ENCODE data around the gene CTNNBL1. TPM values are rescaled to one million over a fixed set of nuclear protein-coding genes. Genes with fewer than 3 reads are reported as not detected.

Gene CTNNBL1
- total RNA-seq, 2 donors from 2014 or later = 68.6 to 68.7 TPM

DNA sequence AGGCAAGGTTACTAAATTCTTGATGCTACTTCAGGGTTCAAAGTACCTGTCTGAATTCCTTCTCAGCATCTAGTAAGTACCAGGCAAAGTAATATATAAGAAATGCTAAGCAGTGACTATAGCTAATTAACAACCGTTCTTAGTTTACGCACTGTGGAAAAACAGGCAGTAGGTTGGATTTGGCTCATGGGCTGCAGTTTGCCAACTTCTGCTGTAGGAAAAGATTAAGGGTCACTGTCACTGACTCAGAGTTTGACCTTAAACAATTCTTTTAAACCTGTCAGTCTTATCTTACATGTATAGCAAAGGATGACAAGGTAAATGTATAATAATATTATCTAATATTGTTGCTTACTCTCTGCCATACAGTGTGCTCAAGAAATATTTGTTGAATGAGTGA, 42.3 kb downstream of the CTNNBL1 start:
- WGBS, 2 experiments (ENCODE audit: insufficient coverage in 1 of 2, insufficient read length in 1 of 2) = 98 to 100% methylated on average over 2 of the region's 2 CpGs
- no peak for DNase-seq
- H3K27ac Mint-ChIP-seq = no peak overlapping the region

DNA sequence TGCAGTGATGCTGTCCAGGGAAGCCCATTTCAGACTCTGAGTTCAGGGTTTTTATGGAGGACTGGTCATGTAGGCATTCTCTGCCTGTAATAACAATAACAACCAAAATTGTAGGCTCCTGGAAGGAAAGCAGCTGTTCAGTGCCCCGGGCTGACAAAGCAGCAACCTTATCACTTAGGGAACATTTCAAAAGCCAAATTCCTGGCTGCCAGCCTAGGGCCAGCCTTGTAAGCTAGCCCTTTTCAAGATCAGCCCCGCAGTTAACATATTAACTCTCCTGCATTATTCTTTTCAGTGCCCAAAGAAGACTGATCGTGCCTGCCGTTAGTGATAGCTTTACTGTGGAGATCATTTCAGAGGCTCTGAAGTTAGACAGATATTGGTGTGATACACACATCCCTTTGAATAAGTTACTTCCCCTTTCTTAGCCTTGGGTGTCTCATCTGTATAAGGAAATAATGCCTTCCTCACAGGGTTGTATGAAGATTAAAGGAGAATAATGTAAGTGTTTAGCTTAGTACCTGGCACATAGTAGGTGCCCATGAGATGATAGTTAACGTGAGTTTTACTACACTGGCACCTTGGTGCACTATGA, 44.1 kb downstream of the CTNNBL1 start:
- WGBS, 2 experiments (ENCODE audit: insufficient coverage in 1 of 2, insufficient read length in 1 of 2) = 94 to 98% methylated on average over 2 to 5 of the region's 5 CpGs
- H3K36me3 ChIP-seq (ENCODE audit: control insufficient read depth, insufficient read depth, low read length) = peaks cover 41% of the 10 kb centered on the region
- H3K27ac Mint-ChIP-seq = no peak overlapping the region
- H3K9ac ChIP-seq (ENCODE audit: extremely low read depth, low read length, poor library complexity, severe bottlenecking) = no peak overlapping the region
- no peak overlapping the region for H3K4me3 ChIP-seq (ENCODE audit: low read length)
- no peak overlapping the region for H3K27ac ChIP-seq (ENCODE audit: low read depth, low read length)
- TF ChIP-seq, protein P1, sequence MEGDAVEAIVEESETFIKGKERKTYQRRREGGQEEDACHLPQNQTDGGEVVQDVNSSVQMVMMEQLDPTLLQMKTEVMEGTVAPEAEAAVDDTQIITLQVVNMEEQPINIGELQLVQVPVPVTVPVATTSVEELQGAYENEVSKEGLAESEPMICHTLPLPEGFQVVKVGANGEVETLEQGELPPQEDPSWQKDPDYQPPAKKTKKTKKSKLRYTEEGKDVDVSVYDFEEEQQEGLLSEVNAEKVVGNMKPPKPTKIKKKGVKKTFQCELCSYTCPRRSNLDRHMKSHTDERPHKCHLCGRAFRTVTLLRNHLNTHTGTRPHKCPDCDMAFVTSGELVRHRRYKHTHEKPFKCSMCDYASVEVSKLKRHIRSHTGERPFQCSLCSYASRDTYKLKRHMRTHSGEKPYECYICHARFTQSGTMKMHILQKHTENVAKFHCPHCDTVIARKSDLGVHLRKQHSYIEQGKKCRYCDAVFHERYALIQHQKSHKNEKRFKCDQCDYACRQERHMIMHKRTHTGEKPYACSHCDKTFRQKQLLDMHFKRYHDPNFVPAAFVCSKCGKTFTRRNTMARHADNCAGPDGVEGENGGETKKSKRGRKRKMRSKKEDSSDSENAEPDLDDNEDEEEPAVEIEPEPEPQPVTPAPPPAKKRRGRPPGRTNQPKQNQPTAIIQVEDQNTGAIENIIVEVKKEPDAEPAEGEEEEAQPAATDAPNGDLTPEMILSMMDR (conservative IDR thresholded peaks at IDR 0.05) = no peak
- H3K27me3 ChIP-seq (ENCODE audit: control insufficient read depth, insufficient read depth, low read length, poor library complexity, severe bottlenecking) = no peaks in the 10 kb centered on the region
- H3K4me1 Mint-ChIP-seq = peaks cover 10% of the 10 kb centered on the region
- H3K36me3 Mint-ChIP-seq (ENCODE audit: low read depth) = peaks cover 34% of the 10 kb centered on the region
- H3K9me3 Mint-ChIP-seq = no peaks in the 10 kb centered on the region
- H3K4me1 ChIP-seq (ENCODE audit: control insufficient read depth, insufficient read depth, low read length) = no peaks in the 10 kb centered on the region
- no peaks in the 10 kb centered on the region for H3K27me3 Mint-ChIP-seq (ENCODE audit: insufficient read depth)
- H3K4me3 Mint-ChIP-seq = no peak overlapping the region
- DNase-seq = no peak
- peaks cover 10% of the 10 kb centered on the region for H3K9me3 ChIP-seq (ENCODE audit: control insufficient read depth, low read length)

More for the DNA sequence above, 42.3 kb downstream of the CTNNBL1 start:
- Mint-ChIP-seq H3K36me3 (ENCODE audit: low read depth) (peaks cover 40% of the 10 kb centered on the region), H3K4me1 (peaks cover 12% of the 10 kb centered on the region), H3K4me3 (no peak overlapping the region), H3K27me3 (ENCODE audit: insufficient read depth) (no peaks in the 10 kb centered on the region), H3K9me3 (no peaks in the 10 kb centered on the region)
- Histone ChIP-seq H3K4me3 (ENCODE audit: low read length) (no peak overlapping the region), H3K27ac (ENCODE audit: low read depth, low read length) (no peak overlapping the region), H3K27me3 (ENCODE audit: control insufficient read depth, insufficient read depth, low read length, poor library complexity, severe bottlenecking) (no peaks in the 10 kb centered on the region), H3K36me3 (ENCODE audit: control insufficient read depth, insufficient read depth, low read length) (peaks cover 44% of the 10 kb centered on the region), H3K9ac (ENCODE audit: extremely low read depth, low read length, poor library complexity, severe bottlenecking) (no peak overlapping the region), H3K9me3 (ENCODE audit: control insufficient read depth, low read length) (peaks cover 10% of the 10 kb centered on the region), H3K4me1 (ENCODE audit: control insufficient read depth, insufficient read depth, low read length) (no peaks in the 10 kb centered on the region)
- TF ChIP-seq, protein P1 (conservative IDR thresholded peaks at IDR 0.05) = no peak

DNA sequence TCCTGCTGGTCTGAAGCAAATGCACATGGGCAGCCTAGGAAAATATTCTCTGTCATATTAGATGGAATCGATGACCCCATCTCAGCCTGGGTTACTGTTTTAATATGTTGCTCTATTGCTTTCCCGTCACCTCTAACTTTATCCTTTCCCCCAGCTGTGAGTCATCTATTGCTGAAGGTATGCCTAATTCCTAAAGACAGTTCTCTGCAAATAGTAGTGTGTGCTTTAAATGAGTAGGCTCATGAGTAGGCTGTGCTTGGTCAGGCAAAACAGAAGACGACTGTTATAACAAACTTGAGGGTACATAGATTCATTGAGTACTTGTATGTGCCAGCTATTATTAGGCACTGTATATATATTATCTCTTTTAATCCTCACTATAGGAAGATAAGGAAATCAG, 47.2 kb downstream of the CTNNBL1 start:
- Mint-ChIP-seq H3K4me1 (peaks cover 16% of the 10 kb centered on the region), H3K27ac (no peak overlapping the region)
- DNase-seq = no peak

More for the DNA sequence above, 47.2 kb downstream of the CTNNBL1 start:
- no peak overlapping the region for H3K27ac ChIP-seq (ENCODE audit: low read depth, low read length)
- peaks cover 28% of the 10 kb centered on the region for H3K36me3 Mint-ChIP-seq (ENCODE audit: low read depth)
- peaks cover 33% of the 10 kb centered on the region for H3K36me3 ChIP-seq (ENCODE audit: control insufficient read depth, insufficient read depth, low read length)
- peaks cover 10% of the 10 kb centered on the region for H3K9me3 ChIP-seq (ENCODE audit: control insufficient read depth, low read length)
- no peak overlapping the region for H3K4me3 ChIP-seq (ENCODE audit: low read length)
- WGBS, 2 experiments (ENCODE audit: insufficient coverage in 1 of 2, insufficient read length in 1 of 2) = 89 to 100% methylated on average over 1 to 3 of the region's 3 CpGs
- TF ChIP-seq, protein P1 (conservative IDR thresholded peaks at IDR 0.05) = no peak
- H3K4me1 ChIP-seq (ENCODE audit: control insufficient read depth, insufficient read depth, low read length) = no peaks in the 10 kb centered on the region
- H3K9ac ChIP-seq (ENCODE audit: extremely low read depth, low read length, poor library complexity, severe bottlenecking) = no peak overlapping the region
- H3K9me3 Mint-ChIP-seq = no peaks in the 10 kb centered on the region
- no peak overlapping the region for H3K4me3 Mint-ChIP-seq
- no peaks in the 10 kb centered on the region for H3K27me3 ChIP-seq (ENCODE audit: control insufficient read depth, insufficient read depth, low read length, poor library complexity, severe bottlenecking)
- no peaks in the 10 kb centered on the region for H3K27me3 Mint-ChIP-seq (ENCODE audit: insufficient read depth)

Measured in endodermal cell (in vitro differentiated cells).